Transverse colon (tissue), 4 donors: ENCODE results near the gene HEXD. TPM values are rescaled to one million over a fixed set of nuclear protein-coding genes. Genes with fewer than 3 reads are reported as not detected.

Experiments used
- DNase-seq: peaks from one replicate; pipeline ENCODE4 v3.0.0-alpha.2; 2019
- H3K27ac ChIP-seq, 4 donors: fragments of 200-600 bp; sonication (generic); 2 replicates each; pipeline ENCODE4 v1.5.1; 2016 to 2018; ENCODE audit warnings: inconsistent platforms in 4 of 4
- H3K27me3 ChIP-seq: fragments of 200-600 bp; sonication (generic); 2 replicates; pipeline ENCODE4 v1.5.1; 2017; ENCODE audit warnings: inconsistent platforms
- H3K36me3 ChIP-seq, 4 donors: fragments of 200-600 bp; sonication (generic); 2 replicates each; pipeline ENCODE4 v1.5.1; 2017 to 2019; ENCODE audit warnings: inconsistent platforms in 4 of 4
- H3K4me1 ChIP-seq, 4 donors: fragments of 200-600 bp; sonication (generic); 2 replicates each; pipeline ENCODE4 v1.5.1; 2017 to 2020; ENCODE audit warnings: inconsistent platforms in 4 of 4
- H3K4me3 ChIP-seq, 4 donors: fragments of 200-600 bp; sonication (generic); 1 replicate in 1 of 4; 2 replicates in 3 of 4; pipeline versions ENCODE4 v1.5.1 to v1.6.1; 2017 to 2019; ENCODE audit warnings: inconsistent platforms in 4 of 4
- H3K9me3 ChIP-seq, 2 donors: fragments of 200-600 bp; sonication (generic); 2 replicates each; pipeline ENCODE4 v1.5.1; 2017 to 2019; ENCODE audit warnings: inconsistent platforms in 2 of 2
- EP300 ChIP-seq: sonication (generic); formaldehyde crosslinking; IDR thresholded peaks from one replicate; pipeline ENCODE4 v1.6.1; 2017; ENCODE audit warnings: antibody characterized with exemption, low read depth
- POLR2A ChIP-seq: fragments of 450-650 bp; IDR thresholded peaks from one replicate; pipeline ENCODE4 v1.6.1; 2016; ENCODE audit warnings: antibody characterized with exemption, mild to moderate bottlenecking, moderate library complexity
- POLR2AphosphoS5 ChIP-seq, 3 donors: sonication (generic); formaldehyde crosslinking; IDR thresholded peaks; one replicate each; pipeline ENCODE4 v1.6.1; 2016; ENCODE audit warnings: antibody characterized with exemption in 3 of 3
- WGBS, 2 donors: methylation state at CpG; one replicate each; pipeline ENCODE4 v1.1.5; 2018; ENCODE audit warnings: low coverage in 1 of 2; 5-methylcytosine and 5-hydroxymethylcytosine counted together
- in situ Hi-C, 4 donors: fragments of 200-750 bp; cut with MboI; loops; one replicate each; pipeline versions ENCODE4 v1.15.0 to v1.15.1; 2017; ENCODE audit warnings: low sequenced_read_pairs in 3 of 4, low pct_ligation_motif_present in 1 of 4, low pct_unique_long_range_greater_than_20kb in 1 of 4
- intact Hi-C: fragments of 100-400 bp; cut with DNase I; formaldehyde crosslinking; loops from one replicate; pipeline ENCODE4 v1.15.1; 2023; ENCODE audit warnings: low total_unique reads
- total RNA-seq, 4 donors: library from RNA; depleted of rRNA; stranded (reverse); fragments of >200 nt; gene quantifications; one replicate each; pipeline ENCODE4 v1.1.0, GENCODE V29; 2016
- TF ChIP-seq, protein P1 (sequence below), 5 experiments: fragments of 200-600 bp in 3 of 5; fragments of 450-650 bp in 2 of 5; sonication (generic) in 3 of 5; IDR thresholded peaks; 1 replicate in 2 of 5; 2 replicates in 3 of 5; pipeline ENCODE4 v1.5.1; 2016 to 2017; ENCODE audit warnings: antibody characterized with exemption in 5 of 5, inconsistent platforms in 3 of 5, mild to moderate bottlenecking in 2 of 5, moderate library complexity in 1 of 5

The HEXD gene
- total RNA-seq, 4 donors from 2014 or later: 45.5 to 258 (median 102) TPM

DNA sequence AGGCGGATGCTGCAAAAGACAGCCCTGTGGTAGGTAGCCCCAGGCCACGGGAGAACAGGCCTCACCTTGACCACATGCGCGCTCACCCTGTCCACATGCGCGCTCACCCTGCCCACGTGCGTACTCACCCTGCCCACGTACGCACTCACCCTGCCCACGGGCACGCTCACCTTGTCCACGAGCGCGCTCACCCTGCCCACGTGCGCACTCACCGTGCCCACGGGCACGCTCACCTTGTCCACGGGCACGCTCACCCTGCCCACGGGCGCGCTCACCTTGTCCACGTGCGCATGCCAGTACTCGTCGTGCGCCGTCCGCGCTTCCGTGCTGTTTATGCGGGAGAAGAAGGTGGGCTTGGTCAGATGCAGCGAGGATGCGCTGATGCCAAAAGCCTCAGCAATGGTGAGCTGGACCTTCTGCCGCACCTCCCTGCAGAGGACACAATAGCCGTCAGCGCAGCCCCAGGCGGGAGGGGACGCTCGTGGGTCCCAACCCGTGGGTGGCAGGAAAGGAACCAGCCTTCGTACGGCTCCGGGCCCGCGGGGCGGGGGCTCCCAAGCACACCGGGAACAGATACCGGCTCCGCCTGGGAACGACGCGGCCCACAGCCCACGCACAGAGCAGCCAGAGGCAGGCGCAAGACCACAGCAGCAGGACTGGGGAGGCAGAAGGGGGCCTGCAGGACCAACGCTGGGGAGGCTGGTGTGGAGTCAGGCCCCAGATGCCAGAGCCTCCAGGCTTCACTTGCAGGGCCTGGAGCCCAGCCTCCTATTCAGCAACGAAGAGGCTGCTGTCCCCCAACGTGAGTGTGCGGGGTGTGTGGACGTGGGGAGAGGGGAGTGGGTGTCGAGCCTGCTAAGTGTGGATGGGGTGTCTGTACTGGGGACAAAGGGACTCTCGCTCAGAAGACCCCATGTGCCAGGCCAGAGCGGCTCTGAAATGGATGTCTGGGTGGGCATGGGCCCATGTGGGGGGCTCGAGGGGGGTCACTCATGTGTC, 14.2 kb upstream of the HEXD start:
- no peak for DNase-seq
- Histone ChIP-seq H3K9me3 (no peaks in the 10 kb centered on the region), H3K27ac (no peak overlapping the region), H3K27me3 (no peaks in the 10 kb centered on the region), H3K4me3 (no peak overlapping the region), H3K36me3 (no peaks in the 10 kb centered on the region), H3K4me1 (peaks cover 0 to 7% (median 0%) of the 10 kb centered on the region in 4 donors)
- intact Hi-C loops (no loop called here), in situ Hi-C loops (no loop called here)
- TF ChIP-seq, protein P1, sequence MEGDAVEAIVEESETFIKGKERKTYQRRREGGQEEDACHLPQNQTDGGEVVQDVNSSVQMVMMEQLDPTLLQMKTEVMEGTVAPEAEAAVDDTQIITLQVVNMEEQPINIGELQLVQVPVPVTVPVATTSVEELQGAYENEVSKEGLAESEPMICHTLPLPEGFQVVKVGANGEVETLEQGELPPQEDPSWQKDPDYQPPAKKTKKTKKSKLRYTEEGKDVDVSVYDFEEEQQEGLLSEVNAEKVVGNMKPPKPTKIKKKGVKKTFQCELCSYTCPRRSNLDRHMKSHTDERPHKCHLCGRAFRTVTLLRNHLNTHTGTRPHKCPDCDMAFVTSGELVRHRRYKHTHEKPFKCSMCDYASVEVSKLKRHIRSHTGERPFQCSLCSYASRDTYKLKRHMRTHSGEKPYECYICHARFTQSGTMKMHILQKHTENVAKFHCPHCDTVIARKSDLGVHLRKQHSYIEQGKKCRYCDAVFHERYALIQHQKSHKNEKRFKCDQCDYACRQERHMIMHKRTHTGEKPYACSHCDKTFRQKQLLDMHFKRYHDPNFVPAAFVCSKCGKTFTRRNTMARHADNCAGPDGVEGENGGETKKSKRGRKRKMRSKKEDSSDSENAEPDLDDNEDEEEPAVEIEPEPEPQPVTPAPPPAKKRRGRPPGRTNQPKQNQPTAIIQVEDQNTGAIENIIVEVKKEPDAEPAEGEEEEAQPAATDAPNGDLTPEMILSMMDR (IDR thresholded peaks at IDR 0.05): no peak
- TF ChIP-seq POLR2A (no peak), POLR2AphosphoS5 (IDR thresholded peaks at IDR 0.05) (no peak), EP300 (no peak)
- 96% methylated on average over 67 of the region's 67 CpGs; no CpG with 5 or more reads in 1 of the 2 donors for WGBS, 2 donors

DNA sequence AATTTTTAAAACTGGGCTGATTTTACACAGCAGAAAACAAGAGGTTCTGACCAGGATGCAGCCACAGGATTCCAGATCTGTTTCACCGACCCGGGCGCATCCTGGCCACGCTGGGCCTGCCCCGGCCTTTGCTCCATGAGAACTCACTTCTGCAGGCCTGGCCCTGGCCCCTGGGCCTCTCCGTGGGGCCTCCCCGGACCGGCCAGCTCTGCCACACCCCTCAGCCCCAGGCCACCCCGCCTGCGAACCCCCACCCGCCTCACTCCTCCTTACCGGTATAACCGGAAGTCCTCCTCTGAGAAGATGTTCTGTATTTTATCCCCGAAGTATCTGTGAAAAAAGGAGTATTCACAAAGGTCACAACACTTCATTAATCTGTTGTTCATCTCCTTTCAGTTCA, 13.1 kb upstream of the HEXD start:
- intact Hi-C loops: no loop called here
- Histone ChIP-seq H3K4me1 (peaks cover 0 to 5% (median 0%) of the 10 kb centered on the region in 4 donors), H3K9me3 (no peaks in the 10 kb centered on the region), H3K36me3 (no peaks in the 10 kb centered on the region), H3K27ac (no peak overlapping the region), H3K4me3 (no peak overlapping the region), H3K27me3 (no peaks in the 10 kb centered on the region)
- in situ Hi-C loops: loop anchor here in 1 of 4 donors (5.0 kb wide), 1 partner anchor 48 kb away; the partner anchor contains the start of gene TEX19
- no peak for DNase-seq
- 80 to 95% methylated on average over 4 to 14 of the region's 14 CpGs for WGBS, 2 donors
- TF ChIP-seq, protein P1 (IDR thresholded peaks at IDR 0.05): no peak
- no peak for TF ChIP-seq EP300
- TF ChIP-seq POLR2AphosphoS5 (IDR thresholded peaks at IDR 0.05): no peak

DNA sequence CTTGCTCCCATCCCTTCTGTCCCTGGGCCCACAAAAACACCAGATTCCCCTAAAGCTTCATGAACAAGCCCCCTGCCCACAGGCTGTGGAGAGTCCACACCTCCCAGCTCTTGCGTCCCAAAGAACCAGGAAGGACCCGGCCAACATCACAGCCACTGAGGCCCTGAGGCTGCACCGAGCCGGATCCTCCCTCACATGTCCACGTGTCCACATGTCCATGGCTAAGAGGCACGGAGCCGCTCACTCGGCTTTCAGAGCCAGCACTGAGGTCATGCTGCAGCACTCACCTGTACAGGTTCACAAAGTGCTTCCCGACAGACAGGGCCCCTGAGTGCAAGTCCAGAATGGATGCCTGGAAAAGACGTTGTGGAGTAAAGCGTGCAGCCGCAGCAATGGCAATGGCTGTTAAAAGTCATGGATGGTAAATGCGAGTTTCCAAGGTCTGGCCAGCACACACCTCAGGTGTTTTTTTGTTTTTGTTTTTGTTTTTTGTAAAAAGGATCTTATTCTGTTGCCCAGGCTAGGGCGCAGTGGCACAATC, 11.9 kb upstream of the HEXD start:
- Histone ChIP-seq H3K27me3 (no peaks in the 10 kb centered on the region), H3K36me3 (no peaks in the 10 kb centered on the region), H3K4me1 (no peaks in the 10 kb centered on the region), H3K9me3 (no peaks in the 10 kb centered on the region), H3K27ac (no peak overlapping the region), H3K4me3 (no peak overlapping the region)
- TF ChIP-seq EP300 (no peak), POLR2A (no peak), POLR2AphosphoS5 (IDR thresholded peaks at IDR 0.05) (no peak)
- TF ChIP-seq, protein P1 (IDR thresholded peaks at IDR 0.05): no peak
- intact Hi-C loops: no loop called here
- in situ Hi-C loops: loop anchor here in 1 of 4 donors (5.0 kb wide), 1 partner anchor 49 kb away; the partner anchor contains the start of gene TEX19
- WGBS, 2 donors: 80 to 95% methylated on average over 1 to 14 of the region's 14 CpGs
- no peak for DNase-seq

DNA sequence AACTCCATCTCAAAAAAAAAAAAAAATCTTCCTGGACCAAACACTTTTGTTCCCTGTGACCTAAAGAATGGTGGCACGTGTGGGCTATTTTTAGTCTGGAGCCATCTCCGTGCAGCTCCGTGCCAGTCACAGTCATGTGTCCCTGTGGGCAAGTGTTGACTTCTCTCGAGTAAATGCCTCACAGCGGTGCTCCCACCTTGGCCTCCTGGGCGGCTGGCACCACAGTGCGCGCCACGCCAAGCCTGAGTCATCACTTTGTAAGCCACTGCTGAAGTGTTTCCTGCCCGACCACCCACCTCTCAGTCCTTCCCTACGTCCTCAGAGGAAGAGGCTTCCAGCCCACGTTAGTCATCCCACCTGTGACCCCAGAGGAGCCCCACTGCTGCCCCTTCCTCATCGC, 10.9 kb upstream of the HEXD start:
- H3K27me3 ChIP-seq: no peaks in the 10 kb centered on the region
- no peak for TF ChIP-seq POLR2A
- TF ChIP-seq, protein P1 (IDR thresholded peaks at IDR 0.05): no peak
- H3K27ac ChIP-seq: no peak overlapping the region
- H3K4me1 ChIP-seq: no peaks in the 10 kb centered on the region
- WGBS, 2 donors: 80 to 81% methylated on average over 1 to 13 of the region's 13 CpGs
- intact Hi-C loops: no loop called here
- no peaks in the 10 kb centered on the region for H3K9me3 ChIP-seq
- in situ Hi-C loops: loop anchor here in 1 of 4 donors (5.0 kb wide), 1 partner anchor 50 kb away; the partner anchor contains the start of gene TEX19
- no peak overlapping the region for H3K4me3 ChIP-seq
- no peak for DNase-seq
- no peaks in the 10 kb centered on the region for H3K36me3 ChIP-seq
